HUDEP-2 (cell line): ENCODE measurements around the gene EIF2A.

Experiments used
- DNase-seq, 76 experiments: peaks; one replicate each; lab custom pipeline; 2025; ENCODE audit not compliant: unreplicated experiment in 76 of 76; lab: John Stamatoyannopoulos, UW

The EIF2A gene

DNA sequence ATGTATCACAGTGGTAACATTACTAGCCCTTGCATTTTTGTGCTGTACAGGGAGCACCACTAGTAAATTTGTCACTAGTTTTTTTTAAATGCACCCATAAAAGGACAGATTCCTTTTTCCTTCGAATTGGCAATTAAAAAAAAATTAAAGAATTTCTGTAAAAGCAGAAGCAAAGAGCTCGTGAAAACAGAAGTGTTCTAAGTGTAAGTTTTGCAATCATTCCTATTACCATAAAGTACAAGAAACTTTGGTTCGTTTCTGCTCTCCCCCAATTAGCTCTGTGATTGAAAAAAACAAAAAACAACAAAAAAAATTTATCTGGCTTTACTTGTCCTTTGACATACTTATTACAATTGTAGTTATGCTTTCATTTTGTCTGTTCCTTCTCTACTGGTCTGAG is 5.6 kb upstream of the EIF2A start:
- DNase-seq, result no peak

DNA sequence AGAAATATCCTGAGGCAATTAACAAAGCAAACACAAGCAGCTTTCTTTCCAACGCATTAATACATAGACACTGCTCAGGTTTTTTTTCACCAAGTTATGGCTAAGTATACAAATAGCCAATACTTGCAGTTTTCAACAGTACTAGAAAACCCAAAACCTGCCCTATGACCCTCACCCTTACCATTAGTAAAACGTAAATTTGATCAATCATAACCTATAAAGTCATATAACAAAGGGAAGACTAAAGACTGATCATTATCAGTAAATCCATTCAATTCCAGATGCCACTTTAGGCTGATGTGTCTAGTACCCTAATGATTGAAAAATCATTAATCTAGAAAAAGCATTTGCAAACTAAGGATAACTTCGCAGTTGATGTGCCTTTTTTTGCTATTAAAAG is 3.5 kb upstream of the EIF2A start:
- no peak for DNase-seq

DNA sequence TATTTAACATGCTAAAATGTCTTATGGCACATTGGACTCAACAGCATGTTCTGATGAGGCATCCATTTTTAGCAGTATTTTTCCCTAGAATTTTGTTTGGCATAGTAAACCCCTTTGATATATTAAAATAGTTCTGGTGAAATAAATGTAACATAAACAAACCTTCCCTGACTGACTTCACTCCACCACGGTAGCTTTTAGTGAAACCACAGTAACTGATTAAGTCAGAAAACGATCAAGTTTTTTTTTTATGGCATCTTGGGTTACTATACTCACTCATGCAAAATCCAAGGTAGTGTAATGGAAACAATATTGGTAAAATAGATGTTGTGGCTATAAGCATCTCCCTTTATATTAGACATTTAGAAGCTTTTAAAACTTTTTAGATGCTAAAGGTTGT is 3.1 kb upstream of the EIF2A start:
- DNase-seq, result no peak

- DNase-seq, result no peak
Measured at GRCh38 chr3:150544041-150544440, 2.5 kb upstream of the EIF2A start.

GRCh38 chr3:150544726-150545125 is 1.9 kb upstream of the EIF2A start:
- DNase-seq, result peak in 1 of 76 experiments; percentile 6

GRCh38 chr3:150545419-150546225 is 965 bp upstream of the EIF2A start:
- DNase-seq, result peak in 19 of 76 experiments; percentile 3 to 52 (median 25)

- DNase-seq, result no peak
Measured at GRCh38 chr3:150547045-150547741, 606 bp downstream of the EIF2A start.

DNA sequence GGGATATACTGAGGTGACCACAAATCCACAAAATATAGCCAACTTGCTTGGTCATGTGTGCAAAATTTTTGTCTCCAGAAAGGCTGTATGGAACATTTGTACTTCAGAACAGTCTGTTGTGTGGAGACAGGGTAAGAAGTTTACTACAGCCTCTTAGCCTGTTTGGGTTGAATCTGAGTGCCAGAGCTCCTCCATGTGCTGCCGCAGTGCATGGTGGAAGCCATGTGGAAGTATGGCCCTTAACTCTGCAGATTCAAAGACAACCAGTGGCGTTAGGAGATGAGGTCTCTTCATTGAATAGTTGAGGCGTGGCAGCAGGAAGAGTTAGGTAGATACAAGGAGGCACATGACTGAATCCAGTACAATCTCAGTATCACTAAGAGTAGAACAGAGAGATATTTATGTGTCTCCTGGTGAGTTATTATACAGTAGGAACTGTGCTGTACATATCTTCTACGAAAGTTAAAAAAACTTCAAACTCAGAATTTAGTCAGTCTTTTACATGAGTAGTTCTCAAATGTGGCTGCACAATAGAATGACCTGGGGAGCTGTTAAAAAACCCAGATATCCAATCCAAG is 9.4 kb downstream of the EIF2A start:
- no peak for DNase-seq

DNA sequence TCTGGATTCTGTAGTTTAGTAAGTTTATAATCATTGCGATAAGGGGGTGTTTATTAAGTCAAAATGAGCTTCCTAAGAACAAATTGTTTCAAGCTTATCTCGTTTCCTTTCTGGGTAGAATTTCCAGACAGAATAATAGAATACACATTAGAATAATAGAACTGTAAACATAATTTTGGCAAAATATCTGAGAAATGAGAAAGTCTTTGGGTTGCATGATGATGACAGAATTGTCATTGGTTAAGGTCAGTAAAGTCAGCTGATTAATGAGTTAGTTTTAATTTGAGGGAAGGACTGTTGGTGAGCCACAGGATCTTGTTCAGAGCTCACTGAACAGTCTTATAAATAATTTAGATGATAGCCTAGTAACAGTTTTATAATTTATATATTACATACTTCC is 10.2 kb downstream of the EIF2A start:
- no peak for DNase-seq

GRCh38 chr3:150557725-150558124 is 11.1 kb downstream of the EIF2A start:
- no peak for DNase-seq

DNA sequence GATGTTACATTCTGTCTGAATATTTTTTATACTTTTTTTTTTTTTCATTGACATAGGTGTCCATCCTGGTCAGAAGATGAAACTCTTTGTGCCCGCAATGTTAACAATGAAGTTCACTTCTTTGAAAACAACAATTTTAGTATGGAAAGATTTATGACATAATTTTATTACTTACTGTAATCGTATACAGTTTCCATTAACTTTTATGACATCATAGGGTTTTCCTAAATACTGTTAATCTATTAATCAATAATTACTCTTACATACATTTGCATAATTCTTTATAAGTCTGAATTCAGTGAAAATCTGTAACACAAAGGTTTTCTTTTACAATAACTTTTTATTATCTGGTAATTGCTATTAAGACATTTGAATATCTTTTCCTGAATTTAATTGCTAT is 17.7 kb downstream of the EIF2A start:
- DNase-seq, result no peak

- no peak for DNase-seq
Measured at GRCh38 chr3:150567328-150567727, 20.7 kb downstream of the EIF2A start.

DNA sequence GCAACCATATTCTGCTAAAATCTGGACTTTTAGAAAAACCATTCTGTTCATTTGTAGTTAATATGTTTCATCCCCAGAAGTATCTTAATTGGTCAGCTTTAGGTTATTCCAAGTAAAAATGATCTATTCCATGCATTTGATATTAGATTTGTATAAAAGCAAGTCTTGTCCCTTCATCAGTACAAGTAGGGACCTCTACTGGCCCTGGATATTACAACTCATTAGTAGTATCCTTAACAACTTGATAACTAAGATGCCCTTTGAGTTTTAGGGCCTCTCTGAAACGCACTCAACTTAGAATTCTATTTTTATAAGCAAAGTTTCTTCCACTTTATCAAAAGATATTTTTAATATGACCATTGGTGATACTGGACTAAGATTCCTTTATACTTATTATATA is 31.3 kb downstream of the EIF2A start:
- DNase-seq, result no peak

DNA sequence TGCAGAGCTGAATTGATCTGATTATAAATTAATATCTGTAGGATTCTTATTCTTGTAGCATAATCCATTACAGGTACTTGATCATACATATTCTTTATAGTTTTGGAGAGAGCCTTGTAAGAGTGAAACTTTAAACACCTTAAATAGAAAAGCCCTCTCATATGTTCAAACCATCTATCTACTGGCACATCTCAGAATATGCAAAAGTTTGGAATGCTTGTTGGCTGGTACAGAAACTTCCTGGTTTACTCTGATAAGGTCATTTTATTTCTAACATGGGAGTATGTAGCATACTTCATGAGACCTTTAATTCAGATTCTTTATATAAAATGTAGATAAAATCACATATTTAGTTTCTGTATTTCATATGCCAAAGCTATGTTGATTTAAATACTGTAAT is 34.6 kb downstream of the EIF2A start:
- DNase-seq, result no peak

- no peak for DNase-seq
Measured at GRCh38 chr3:150582620-150583019, 36.0 kb downstream of the EIF2A start.

DNA sequence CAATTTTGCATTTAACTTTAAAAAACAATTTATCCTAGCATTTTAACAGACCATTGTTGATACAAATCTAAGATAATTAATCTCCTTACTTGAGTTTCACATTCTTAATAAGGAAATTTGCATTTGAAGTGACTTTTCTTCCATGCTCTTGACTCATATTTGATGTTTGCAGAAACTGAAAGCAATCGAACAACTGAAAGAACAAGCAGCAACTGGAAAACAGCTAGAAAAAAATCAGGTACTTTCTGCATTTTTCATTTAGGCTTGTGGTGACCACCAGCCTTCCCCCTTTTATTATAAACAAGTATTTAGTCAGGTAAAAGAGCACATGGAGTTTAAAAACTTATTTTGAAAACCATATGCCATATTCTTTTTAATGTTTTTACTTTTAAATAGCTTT is 36.4 kb downstream of the EIF2A start:
- no peak for DNase-seq

DNA sequence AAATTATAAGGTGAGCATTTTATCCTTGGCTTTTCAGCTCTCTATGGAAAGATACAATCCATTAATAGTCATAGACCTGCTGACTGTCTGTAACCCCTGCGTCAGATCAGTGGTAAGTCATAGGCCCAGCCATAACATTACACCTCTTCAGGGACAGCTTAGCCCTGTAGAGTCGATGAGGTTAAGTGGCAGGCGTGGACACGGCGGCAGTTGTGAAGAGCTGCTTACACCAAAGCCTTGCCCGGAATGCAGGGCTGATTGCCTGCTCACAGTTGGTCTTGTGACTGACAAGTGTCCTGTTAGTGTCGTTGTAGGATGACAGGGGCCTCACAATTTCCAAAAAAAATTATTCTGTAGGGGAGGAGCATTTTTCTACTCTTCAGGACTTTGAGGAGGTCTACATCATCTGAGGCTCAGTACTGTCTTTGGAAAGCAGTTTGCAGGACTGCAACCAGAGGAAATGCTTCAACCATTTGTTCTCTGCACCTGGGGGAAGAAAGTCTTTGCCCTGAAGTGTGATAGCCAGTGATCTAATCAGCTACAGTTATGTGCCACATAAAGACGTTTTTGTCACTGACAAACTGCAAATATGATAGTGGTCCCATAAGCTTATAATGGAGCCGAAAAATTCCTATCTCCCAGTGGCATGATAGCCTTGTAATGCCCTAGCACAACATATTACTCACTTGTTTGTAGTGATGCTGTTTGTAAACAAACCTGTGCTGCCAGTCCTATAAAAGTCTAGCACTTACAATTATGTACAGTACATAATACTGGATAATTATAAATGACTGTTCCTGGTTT is 41.6 kb downstream of the EIF2A start:
- DNase-seq, result peak in 23 of 76 experiments; percentile 1 to 76 (median 23)

- peak in 15 of 76 experiments; percentile 5 to 40 (median 14) for DNase-seq
Measured at GRCh38 chr3:150589759-150590158, 43.2 kb downstream of the EIF2A start.

- DNase-seq, result no peak
Measured at GRCh38 chr3:150594150-150594549, 47.6 kb downstream of the EIF2A start.

GRCh38 chr3:150597646-150598045 is 51.1 kb downstream of the EIF2A start:
- no peak for DNase-seq
